ENCODE results near the gene ADGRD1. TPM values are rescaled to one million over a fixed set of nuclear protein-coding genes. Genes with fewer than 3 reads are reported as not detected.
A peak's percentile ranks its signal among the peaks of the same experiment; 100 is the strongest.
"Not testable (repeated sequence)": the region's sequence is repeated elsewhere in the genome, so short reads cannot be mapped to it uniquely, and the experiment has no call there.

Gene ADGRD1
- total and polyA plus RNA-seq, 8 donors = 25.6 to 167 (median 33.4) TPM

DNA sequence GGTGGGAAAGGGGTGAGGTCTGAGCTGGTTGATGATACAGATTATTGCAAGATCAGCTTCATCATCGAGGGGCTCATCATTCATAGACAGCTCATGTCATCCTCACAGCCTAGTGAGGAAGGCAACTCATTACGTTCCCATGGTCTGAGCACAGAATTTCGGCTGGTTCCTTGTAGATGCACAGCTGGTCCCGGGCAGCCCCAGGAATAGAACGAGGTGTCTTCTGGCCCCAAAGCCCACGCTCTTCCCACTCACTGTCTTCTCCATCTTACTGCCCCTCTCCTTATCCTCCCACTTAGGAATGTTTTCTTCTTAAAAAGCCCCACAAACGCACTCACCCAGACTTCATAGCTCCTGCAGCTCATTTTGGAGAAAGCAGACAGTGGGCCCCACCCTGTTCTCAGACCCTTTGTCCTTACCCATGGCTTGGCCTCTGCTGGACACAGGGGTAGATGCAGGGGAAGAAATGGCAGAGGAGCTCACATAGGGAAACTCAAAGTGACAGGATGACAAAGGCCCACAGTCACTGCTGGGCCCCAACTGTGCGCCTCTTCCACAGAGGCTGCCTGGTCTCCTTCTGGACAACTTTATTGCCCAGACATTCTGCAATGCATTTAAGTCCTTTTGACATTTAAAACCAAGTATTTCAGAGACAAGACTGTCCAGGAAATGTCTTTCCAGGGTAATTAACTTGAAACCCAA, 162.2 kb downstream of the ADGRD1 start:
- H3K9me3 ChIP-seq = no peaks in the 10 kb centered on the region
- H3K36me3 ChIP-seq = peaks cover 0 to 17% of the 10 kb centered on the region in 2 donors
- DNase-seq = no peak
- no peak overlapping the region for H3K4me3 ChIP-seq
- intact Hi-C loops (cut with DNase I) = no loop called here
- peak overlapping the region in 1 of 2 donors; percentile 30 for H3K27ac ChIP-seq
- H3K4me1 ChIP-seq = peaks cover 0 to 4% of the 10 kb centered on the region in 2 donors
- no peak for ATAC-seq
- TF ChIP-seq, protein P1, sequence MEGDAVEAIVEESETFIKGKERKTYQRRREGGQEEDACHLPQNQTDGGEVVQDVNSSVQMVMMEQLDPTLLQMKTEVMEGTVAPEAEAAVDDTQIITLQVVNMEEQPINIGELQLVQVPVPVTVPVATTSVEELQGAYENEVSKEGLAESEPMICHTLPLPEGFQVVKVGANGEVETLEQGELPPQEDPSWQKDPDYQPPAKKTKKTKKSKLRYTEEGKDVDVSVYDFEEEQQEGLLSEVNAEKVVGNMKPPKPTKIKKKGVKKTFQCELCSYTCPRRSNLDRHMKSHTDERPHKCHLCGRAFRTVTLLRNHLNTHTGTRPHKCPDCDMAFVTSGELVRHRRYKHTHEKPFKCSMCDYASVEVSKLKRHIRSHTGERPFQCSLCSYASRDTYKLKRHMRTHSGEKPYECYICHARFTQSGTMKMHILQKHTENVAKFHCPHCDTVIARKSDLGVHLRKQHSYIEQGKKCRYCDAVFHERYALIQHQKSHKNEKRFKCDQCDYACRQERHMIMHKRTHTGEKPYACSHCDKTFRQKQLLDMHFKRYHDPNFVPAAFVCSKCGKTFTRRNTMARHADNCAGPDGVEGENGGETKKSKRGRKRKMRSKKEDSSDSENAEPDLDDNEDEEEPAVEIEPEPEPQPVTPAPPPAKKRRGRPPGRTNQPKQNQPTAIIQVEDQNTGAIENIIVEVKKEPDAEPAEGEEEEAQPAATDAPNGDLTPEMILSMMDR (IDR thresholded peaks at IDR 0.05) = no peak
- no peaks in the 10 kb centered on the region for H3K27me3 ChIP-seq

DNA sequence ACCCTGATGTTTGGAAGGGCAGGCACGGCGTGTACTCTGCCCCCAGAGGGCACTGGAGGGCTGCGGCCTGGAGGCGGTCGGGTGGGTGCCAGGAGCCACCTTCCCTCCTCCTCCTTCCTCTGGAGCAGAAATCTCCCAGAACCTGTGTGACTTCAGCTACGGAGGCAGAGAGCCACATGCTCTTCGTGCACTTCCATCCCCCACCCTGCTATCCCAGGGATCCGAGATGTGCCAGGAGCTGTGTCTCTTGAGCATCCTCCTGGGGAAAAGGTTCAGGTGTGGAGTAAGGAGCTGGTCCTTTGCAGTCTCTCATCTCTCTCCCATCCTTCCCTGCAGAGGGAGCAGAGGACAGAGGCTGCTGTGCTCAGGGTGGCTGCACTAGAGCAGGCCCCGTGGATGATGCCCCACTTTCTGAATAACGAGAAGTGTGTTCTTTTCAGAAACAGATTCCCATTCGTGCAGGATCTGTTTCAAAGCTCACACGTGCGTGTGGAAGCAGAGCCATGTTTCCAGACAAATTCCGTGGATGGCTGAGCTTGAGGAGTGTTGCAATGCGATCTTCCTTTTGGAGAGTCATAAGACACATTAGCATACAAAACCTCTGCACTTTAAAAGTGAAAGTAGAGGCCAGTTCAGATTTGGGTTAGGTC, 162.9 kb downstream of the ADGRD1 start:
- Histone ChIP-seq H3K36me3 (peaks cover 0 to 20% of the 10 kb centered on the region in 2 donors), H3K9me3 (no peaks in the 10 kb centered on the region), H3K4me3 (no peak overlapping the region), H3K27me3 (no peaks in the 10 kb centered on the region), H3K27ac (peak overlapping the region in 1 of 2 donors; percentile 30), H3K4me1 (peaks cover 0 to 4% of the 10 kb centered on the region in 2 donors)
- peak; percentile 13 for ATAC-seq
- DNase-seq = peak in 1 of 4 donors; percentile 19
- intact Hi-C loops (cut with DNase I) = no loop called here
- TF ChIP-seq, protein P1 (IDR thresholded peaks at IDR 0.05) = peak in 1 of 2 donors; percentile 11

DNA sequence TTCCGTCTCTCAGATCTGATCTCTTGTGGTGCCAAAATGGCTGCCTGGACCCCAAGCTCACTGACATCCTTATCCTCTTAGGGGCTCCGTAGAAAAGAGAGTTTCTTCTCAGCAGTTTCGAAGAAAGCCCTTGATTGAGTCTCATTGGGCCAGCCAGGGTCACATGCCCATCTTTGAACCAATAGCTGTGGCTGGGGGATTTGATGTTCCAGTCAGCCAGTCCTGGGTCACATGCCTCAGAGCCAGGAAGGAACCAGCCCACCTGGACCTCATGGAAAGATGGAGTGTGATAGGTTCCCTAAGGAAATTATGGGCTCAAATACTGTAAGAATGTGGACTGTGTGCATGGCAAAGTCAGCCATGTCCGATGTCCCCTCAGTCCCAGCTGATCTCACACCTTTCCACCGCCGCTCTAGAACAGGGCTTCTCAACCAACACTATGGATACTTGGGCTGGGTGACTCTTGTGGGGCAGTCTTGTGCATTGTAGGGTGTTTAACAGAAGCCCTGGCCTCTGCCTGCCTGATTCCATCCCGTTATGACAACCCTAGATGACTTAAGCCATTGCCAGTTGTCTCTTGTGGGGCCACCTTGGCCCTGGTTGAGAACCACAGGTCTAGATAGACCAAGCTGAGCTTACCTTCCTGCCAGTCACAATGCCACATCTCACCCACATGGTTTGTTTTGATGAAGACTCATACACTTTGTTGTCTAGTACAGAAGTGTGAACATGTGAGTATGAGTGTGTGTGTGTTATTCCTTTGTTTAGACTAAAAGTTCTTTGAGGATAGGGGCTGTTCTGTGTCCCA, 163.9 kb downstream of the ADGRD1 start:
- Histone ChIP-seq H3K27me3 (no peaks in the 10 kb centered on the region), H3K27ac (no peak overlapping the region), H3K4me3 (no peak overlapping the region), H3K4me1 (peaks cover 0 to 4% of the 10 kb centered on the region in 2 donors), H3K36me3 (peaks cover 0 to 20% of the 10 kb centered on the region in 2 donors), H3K9me3 (no peaks in the 10 kb centered on the region)
- intact Hi-C loops (cut with DNase I) = no loop called here
- DNase-seq (peak in 1 of 4 donors; percentile 9), ATAC-seq (no peak)
- TF ChIP-seq, protein P1 (IDR thresholded peaks at IDR 0.05) = no peak

DNA sequence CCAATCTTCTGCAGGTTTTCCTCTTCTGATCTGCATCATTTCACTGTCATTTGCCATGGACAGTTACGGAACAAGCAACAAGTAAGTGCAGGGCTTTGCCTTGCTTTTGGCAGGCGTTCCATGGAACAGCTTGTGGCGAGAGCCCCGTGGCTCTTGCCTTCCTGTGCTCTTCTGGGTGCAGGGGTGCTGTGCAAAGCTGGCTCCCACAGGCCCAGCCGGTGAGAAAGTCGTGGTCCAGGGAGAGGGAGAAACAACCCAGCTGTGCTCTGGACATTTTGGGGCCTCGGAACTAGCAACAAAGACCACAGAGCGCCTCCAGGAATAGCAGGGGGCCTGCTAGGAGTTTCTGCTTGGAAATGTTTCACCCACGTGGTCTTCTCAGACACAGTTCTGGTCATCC, 164.7 kb downstream of the ADGRD1 start:
- peaks cover 0 to 20% of the 10 kb centered on the region in 2 donors for H3K36me3 ChIP-seq
- no peak overlapping the region for H3K4me3 ChIP-seq
- intact Hi-C loops (cut with DNase I) = no loop called here
- ATAC-seq = no peak
- peak in 2 of 4 donors; percentile 19 to 23 for DNase-seq
- TF ChIP-seq, protein P1 (IDR thresholded peaks at IDR 0.05) = no peak
- no peak overlapping the region for H3K27ac ChIP-seq
- peaks cover 0 to 4% of the 10 kb centered on the region in 2 donors for H3K4me1 ChIP-seq
- H3K9me3 ChIP-seq = no peaks in the 10 kb centered on the region
- no peaks in the 10 kb centered on the region for H3K27me3 ChIP-seq

DNA sequence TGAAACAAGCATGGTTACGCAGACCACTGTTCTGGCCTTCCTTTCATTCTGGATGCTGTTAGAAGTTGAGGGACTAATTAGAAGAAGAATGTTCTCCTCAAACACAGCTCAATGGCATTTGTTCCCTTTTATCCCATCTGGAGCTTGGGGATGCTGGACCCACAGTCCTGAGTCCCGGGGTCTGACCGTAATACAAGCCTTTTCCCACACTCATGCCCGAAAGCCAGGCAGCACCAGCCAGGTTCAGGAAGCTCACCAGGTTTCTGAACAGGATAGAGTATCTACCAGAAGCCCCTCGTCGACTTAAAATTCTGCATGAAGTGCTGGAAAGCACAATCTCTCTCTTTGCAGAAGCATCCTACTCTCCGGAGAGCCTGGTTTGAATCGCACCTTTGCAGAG, 165.6 kb downstream of the ADGRD1 start:
- intact Hi-C loops (cut with DNase I); H3K27ac ChIP-seq; H3K4me3 ChIP-seq; H3K27me3 ChIP-seq; H3K9me3 ChIP-seq; H3K4me1 ChIP-seq; ATAC-seq: not testable (repeated sequence)
- peak in 1 of 4 donors; percentile 10 for DNase-seq
- peaks cover 0 to 20% of the 10 kb centered on the region in 2 donors for H3K36me3 ChIP-seq

Measured in left lung (tissue), 10 donors.